ENCODE results near the gene RNU1-1. TPM values are rescaled to one million over a fixed set of nuclear protein-coding genes. Genes with fewer than 3 reads are reported as not detected.
A peak's percentile ranks its signal among the peaks of the same experiment; 100 is the strongest.
"Not testable (repeated sequence)": the region's sequence is repeated elsewhere in the genome, so short reads cannot be mapped to it uniquely, and the experiment has no call there.

RNU1-1 gene
- polyA plus RNA-seq, 10 donors = 1.2 TPM; not detected in 9

DNA sequence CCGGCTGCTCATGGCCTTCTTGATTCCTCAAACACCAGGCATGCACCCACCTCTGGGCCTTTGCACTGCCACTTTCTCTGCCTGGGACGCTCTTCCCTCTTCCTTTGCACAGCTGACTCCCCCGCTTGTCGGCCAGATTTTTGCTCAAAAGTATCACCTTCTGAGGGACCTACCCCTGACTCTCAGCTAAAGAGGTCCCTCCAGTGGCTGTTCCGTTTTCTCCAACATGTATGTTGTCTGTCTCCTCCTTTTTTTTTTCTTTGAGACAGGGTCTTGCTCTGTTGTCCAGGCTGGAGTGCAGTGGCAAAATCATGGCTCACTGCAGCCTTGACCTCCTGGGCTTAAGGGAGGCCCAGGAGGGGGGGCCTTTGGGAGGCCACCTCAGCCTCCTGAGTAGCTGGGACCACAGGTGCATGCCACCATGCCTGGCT lies 16.6 kb downstream of the RNU1-1 start:
- peak in 1 of 3 donors; percentile 24 for DNase-seq

DNA sequence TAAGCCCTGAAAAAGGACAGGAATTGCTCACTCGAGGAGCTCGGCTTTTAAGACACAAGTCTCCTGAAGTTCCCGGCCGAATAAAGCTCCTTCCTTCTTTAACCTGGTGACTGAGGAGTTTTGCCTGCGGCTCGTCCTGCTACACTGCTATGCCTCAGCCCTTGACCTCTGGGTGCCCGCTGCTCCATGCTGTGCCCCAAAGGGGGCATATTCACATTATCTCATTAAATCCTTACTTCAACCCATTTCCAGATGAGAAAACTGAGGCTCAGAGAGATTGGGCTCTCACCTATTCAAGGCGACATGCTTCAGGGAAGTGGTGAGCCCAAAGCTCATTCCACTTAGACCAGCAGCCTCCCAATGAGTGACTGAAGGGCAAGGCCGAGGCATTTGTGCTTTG lies 20.4 kb downstream of the RNU1-1 start:
- not testable (repeated sequence) for DNase-seq

GRCh38 chr1:16492937-16493336 lies 21.1 kb downstream of the RNU1-1 start:
- not testable (repeated sequence) for DNase-seq

- no peak for DNase-seq
These were observed 22.9 kb downstream of the RNU1-1 start for GRCh38 chr1:16491056-16491675.

GRCh38 chr1:16489195-16489880 lies 24.7 kb downstream of the RNU1-1 start:
- not testable (repeated sequence) for DNase-seq

GRCh38 chr1:16487011-16487410 lies 27.1 kb downstream of the RNU1-1 start:
- not testable (repeated sequence) for DNase-seq

- not testable (repeated sequence) for DNase-seq
These were observed 27.8 kb downstream of the RNU1-1 start for GRCh38 chr1:16486316-16486715.

- no peak for DNase-seq
These were observed 29.2 kb downstream of the RNU1-1 start for GRCh38 chr1:16484931-16485330.

DNA sequence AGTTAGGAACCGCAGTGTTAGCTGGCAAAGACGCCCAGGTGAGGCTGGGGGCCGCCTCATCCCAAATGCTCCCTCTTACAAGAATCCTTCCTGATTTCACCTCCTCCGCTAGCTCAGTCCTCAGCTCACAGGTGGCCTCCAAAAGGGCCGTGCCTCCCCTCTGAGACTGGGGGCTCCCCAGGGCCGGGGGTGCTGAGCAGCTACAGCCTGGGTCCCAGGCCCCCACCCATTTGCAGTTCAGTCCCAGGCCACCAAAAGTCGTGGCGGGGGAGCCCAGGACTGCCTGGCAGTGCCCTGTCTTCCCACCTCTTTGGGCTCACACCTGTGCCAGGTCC lies 29.6 kb downstream of the RNU1-1 start:
- DNase-seq = no peak

DNA sequence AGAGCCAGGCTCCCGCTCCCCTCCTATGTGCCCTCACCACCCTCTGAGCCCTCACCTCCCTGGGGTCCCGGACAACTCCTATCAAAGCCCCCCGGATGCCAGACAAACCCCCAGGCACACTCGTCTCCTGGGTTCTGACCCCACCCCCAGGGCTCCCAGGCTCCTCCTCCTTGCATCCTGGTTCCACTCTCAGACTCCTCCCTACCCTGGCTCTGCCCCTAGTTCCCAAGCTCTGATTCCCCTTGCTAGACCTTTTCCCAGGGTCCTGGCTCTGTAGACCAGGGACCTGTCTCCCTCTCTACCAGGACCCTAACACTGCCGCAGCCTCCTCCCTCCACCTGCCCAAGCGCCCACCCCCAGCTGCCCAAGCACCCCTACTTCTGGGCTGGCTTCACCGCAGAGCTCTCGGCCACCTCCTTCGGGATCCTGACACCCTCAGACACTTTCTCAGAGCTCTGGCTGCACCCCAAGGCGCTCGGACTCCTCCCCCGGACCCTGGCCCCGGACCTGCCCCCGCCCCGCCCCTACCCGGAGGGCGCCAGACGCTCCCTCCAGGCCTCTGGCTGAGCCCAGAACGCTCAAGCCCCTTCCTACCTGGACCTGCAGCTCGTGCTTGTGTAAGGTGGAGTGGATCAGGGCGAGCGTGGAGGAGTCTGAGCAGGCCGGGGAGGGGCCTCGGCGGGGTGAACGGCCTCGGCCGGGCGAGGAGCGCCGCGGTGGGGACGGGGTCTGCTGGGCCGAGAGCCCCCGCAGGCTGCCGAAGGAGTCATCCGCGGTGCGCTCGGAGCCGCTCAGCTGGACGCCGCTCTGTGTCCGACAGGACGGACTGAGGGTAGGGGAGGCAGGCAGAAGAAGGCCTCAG lies 30.2 kb downstream of the RNU1-1 start:
- DNase-seq = not testable (repeated sequence)

DNA sequence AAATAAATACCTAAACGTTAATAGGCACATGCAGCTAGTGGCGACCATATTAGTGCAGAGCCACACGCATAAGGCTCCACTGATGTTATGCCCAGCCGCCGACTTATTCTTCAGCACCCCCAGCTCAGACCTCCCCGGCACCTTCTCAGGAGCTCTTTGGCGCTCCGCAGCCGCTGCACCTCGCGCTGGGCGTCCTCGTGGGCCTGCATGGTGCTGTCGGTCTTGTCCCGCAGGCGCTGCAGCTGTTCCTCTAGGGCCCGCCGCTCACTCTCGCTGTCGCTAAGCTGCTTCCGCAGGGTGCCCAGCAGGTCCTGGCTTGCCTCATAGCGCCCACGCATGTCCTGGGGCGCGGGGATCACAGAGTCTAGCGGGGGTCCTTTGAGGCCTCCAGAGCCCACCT lies 30.9 kb downstream of the RNU1-1 start:
- not testable (repeated sequence) for DNase-seq

DNA sequence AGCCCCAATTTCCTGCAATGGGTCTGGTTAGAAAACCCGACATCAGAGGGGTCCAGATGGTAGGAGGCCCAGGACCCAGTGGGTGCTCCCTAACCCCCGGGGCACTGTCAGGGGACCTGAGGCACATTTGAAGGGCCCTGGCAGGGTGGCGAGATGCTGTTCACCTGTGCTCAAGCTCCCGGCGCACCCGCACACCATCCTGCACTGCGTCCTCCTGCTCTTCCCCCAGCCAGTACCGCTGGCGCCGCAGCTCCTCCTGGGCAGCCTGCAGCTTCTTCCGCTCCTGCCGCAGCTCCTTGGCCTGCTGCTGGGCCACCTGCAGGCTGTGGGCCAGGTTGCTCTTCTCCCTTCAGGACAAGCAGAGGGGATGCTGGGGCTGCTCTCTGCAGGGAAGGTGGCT lies 36.0 kb downstream of the RNU1-1 start:
- DNase-seq = no peak

DNA sequence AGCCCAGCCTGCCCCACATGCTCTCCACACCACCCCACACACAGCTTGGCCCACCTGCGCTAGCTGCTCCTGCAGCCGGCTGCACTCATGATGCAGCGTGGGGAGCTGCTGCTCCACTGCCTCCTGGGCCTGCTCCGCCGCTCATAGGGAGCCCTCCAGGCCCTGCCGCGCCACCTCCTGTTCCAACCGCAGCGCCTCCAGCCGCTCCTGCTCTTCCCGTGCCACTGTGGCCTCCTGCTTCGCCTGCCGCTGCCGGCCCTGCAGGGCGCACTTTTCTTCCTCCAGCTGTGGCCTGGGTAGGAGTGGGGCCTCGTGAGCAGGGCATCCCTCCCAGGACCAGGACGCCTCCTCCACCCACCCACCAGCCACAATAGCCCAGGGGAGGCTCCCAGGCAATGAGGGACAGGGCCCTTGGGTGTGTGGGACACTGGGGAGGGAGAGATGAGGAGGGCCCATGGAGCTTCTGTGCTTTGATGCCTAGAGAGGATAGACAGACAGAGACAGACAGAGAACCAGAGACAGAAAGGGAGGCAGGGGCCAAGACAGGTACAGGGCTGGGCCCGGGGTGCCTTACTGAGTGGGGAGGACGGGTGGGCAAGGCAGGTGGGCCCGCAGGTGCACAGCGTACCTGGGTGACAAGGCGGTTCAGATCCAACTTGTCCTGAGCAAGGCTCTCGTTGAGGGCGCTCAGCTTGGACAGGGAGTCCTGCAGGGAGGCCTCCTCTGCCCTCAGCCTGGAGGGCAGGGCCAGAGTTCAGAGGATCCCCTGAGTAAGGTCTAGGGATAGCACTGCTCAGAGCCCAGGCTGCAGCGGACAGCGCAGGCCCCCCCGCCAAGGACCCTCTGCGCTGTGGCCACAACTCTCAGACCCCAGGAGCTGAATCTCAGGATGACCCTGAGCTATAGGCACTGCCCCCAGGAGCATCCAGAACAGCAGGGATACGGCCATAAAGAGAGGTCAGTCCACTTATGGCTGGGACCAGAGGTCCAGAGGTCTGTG lies 38.0 kb downstream of the RNU1-1 start:
- not testable (repeated sequence) for DNase-seq

DNA sequence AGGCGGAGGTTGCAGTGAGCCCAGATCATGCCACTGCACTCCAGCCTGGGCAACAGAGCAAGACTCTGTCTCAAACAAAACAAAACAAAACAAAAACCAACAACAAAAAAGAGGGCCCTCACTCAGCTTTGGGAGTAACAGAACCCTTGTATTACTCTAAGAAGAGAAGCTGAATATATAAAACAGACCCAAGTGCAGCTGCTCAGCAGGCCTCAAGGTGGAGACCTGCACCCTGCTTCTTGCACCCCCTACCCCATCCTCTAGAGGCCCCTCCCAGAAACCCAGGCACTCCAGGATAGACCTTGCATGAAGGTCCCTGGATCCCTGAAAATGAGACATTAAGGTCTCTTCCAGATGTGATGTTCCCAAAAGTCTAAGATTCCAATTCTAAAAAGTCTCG lies 39.2 kb downstream of the RNU1-1 start:
- not testable (repeated sequence) for DNase-seq

GRCh38 chr1:16474166-16474800 lies 39.8 kb downstream of the RNU1-1 start:
- DNase-seq = peak; percentile 13 to 35 (median 18)

- no peak for DNase-seq
These were observed 45.5 kb downstream of the RNU1-1 start for GRCh38 chr1:16468558-16468957.

DNA sequence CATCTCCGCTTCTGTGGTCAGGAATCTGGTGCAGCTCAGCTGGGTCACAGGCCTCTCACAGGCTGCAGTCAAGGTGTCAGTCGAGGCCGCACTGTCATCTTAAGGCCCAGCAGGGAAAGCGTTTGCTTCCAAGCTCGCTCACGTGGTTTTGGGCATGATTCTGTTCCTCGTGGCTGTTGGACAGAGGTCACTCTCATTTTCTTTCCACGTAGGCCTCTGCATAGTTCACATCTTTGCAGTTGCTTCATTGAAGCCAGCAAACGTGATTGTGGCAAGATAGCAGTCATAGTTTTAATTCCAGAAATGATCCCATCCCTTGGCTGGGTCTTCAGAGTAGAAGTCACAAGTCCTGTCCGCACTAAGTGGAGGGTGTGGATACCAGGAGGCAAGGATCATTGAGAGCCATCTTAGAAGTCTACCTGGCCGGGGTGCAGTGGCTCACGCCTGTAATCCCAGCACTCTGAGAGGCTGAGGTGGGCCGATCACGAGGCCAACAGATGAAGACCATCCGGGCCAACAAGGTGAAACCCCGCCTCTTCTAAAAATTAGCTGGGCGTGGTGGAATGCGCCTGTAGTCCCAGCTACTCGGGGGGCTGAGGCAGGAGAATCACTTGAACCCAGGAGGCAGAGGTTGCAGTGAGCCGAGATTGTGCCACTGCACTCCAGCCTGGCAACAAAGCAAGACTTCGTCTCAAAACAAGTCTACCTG lies 49.0 kb downstream of the RNU1-1 start:
- no peak for DNase-seq
